ENCODE data around the gene SMARCB1. TPM values are rescaled to one million over a fixed set of nuclear protein-coding genes. Genes with fewer than 3 reads are reported as not detected.

Gene SMARCB1
- total RNA-seq, 1 experiment from 2014 or later, result 136 TPM

DNA sequence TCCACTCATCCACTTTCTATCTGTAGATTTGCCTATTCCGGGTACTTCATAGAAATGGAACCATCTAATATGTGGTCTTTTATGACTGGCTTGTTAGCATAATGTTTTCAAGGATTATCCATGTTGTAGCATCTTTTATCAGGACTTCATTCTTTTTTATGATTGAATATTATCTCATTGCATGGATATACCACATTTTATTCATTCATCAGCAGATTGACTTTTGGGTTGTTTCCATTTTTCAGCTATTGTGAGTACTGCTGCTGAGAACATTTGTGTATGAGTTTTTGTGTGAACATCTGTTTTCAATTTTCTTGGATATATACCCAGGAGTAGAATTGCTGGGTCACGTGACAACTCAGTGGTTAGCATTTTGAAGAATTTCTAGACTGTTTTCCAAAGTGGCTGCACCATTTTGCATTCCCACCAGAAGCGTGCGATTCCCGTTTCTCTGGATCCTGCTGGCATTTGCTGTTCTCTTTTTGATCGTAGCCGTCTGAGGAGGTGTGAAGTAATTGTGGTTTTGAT, 43.1 kb downstream of the SMARCB1 start:
- no peak overlapping the region for H3K4me2 ChIP-seq (ENCODE audit: insufficient read depth, insufficient read length, low read length)
- H3K4ac ChIP-seq (ENCODE audit: low read depth, low read length), result no peak overlapping the region
- H3K4me3 Mint-ChIP-seq, result no peak overlapping the region; a peak in 1 of 5 replicates
- H3K23ac ChIP-seq (ENCODE audit: insufficient read length, low read depth, low read length), result no peak overlapping the region
- H3K4me1 ChIP-seq (ENCODE audit: insufficient read depth, low read length), result no peaks in the 10 kb centered on the region
- H3K23me2 ChIP-seq (ENCODE audit: insufficient read length, low read depth, low read length, poor library complexity, severe bottlenecking), result no peaks in the 10 kb centered on the region
- no peak overlapping the region for H3K27ac ChIP-seq (ENCODE audit: insufficient read length, low read depth, low read length)
- no peak overlapping the region for H2BK5ac ChIP-seq (ENCODE audit: insufficient read length, low read length)
- H3K14ac ChIP-seq (ENCODE audit: insufficient read depth, low read length), result no peak overlapping the region
- H2BK120ac ChIP-seq (ENCODE audit: low read depth, low read length, poor library complexity, severe bottlenecking), result no peak overlapping the region
- H3K27me3 Mint-ChIP-seq (ENCODE audit: low read depth), result no peaks in the 10 kb centered on the region
- no peaks in the 10 kb centered on the region for H3K9me3 Mint-ChIP-seq
- no peak overlapping the region for H2BK20ac ChIP-seq (ENCODE audit: low read depth, low read length, poor library complexity, severe bottlenecking)
- TF ChIP-seq, protein P1, sequence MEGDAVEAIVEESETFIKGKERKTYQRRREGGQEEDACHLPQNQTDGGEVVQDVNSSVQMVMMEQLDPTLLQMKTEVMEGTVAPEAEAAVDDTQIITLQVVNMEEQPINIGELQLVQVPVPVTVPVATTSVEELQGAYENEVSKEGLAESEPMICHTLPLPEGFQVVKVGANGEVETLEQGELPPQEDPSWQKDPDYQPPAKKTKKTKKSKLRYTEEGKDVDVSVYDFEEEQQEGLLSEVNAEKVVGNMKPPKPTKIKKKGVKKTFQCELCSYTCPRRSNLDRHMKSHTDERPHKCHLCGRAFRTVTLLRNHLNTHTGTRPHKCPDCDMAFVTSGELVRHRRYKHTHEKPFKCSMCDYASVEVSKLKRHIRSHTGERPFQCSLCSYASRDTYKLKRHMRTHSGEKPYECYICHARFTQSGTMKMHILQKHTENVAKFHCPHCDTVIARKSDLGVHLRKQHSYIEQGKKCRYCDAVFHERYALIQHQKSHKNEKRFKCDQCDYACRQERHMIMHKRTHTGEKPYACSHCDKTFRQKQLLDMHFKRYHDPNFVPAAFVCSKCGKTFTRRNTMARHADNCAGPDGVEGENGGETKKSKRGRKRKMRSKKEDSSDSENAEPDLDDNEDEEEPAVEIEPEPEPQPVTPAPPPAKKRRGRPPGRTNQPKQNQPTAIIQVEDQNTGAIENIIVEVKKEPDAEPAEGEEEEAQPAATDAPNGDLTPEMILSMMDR (conservative IDR thresholded peaks at IDR 0.05), result no peak
- no peak overlapping the region for H3K27ac Mint-ChIP-seq
- H2BK12ac ChIP-seq (ENCODE audit: insufficient read length, low read depth, low read length), result no peak overlapping the region
- H3K79me1 ChIP-seq (ENCODE audit: insufficient read depth, low read depth, low read length, poor library complexity, severe bottlenecking), result no peaks in the 10 kb centered on the region
- H3K4me1 Mint-ChIP-seq, result peaks cover 9 to 11% of the 10 kb centered on the region in 2 experiments; a peak in 2 of 4 replicates
- no peaks in the 10 kb centered on the region for H4K20me1 ChIP-seq (ENCODE audit: control insufficient read depth, insufficient read depth, insufficient read length)
- H3K56ac ChIP-seq (ENCODE audit: insufficient read length, low read depth, low read length), result no peak overlapping the region
- no peaks in the 10 kb centered on the region for H3K27me3 ChIP-seq (ENCODE audit: insufficient read depth, low read length)
- no peaks in the 10 kb centered on the region for H3K9me3 ChIP-seq (ENCODE audit: control insufficient read depth, low read depth, low read length)
- H2AFZ ChIP-seq (ENCODE audit: low read length), result no peak overlapping the region
- no peak overlapping the region for H4K91ac ChIP-seq (ENCODE audit: insufficient read length, low read depth, low read length)
- no peak overlapping the region for H4K5ac ChIP-seq (ENCODE audit: insufficient read length, low read depth, low read length)
- no CpG with 5 or more reads among the region's 7 CpGs for WGBS (ENCODE audit: extremely low coverage, insufficient read length, low lambda C conversion rate)
- H3K79me2 ChIP-seq (ENCODE audit: insufficient read depth, low read length), result no peaks in the 10 kb centered on the region
- H3K9ac ChIP-seq (ENCODE audit: extremely low read depth, insufficient read length, low read length), result no peak overlapping the region
- H2BK15ac ChIP-seq (ENCODE audit: low read depth, low read length), result no peak overlapping the region
- H4K8ac ChIP-seq (replicated peaks; ENCODE audit: insufficient read length, low read depth, low read length), result no peak overlapping the region
- no peak for DNase-seq
- H3K18ac ChIP-seq (ENCODE audit: insufficient read length, low read depth, low read length), result no peak overlapping the region
- no peak overlapping the region for H2AK5ac ChIP-seq (ENCODE audit: insufficient read length, low read length)
- no peak overlapping the region for H3T11ph ChIP-seq (ENCODE audit: low read length)
- peaks cover 29 to 63% (median 59%) of the 10 kb centered on the region in 3 experiments for H3K36me3 Mint-ChIP-seq (ENCODE audit: insufficient read depth in 1 of 3, low read depth in 3 of 3)
